Glutamatergic neuron (in vitro differentiated cells): ENCODE results near the gene RPL37A. TPM values are rescaled to one million over a fixed set of nuclear protein-coding genes. Genes with fewer than 3 reads are reported as not detected.

Source experiments
- DNase-seq: peaks from one replicate; pipeline ENCODE4 v3.0.0; 2022
- H3K27ac Mint-ChIP-seq: one replicate; pipeline ENCODE4 v1.8.0; 2020; ENCODE audit warnings: mild to moderate bottlenecking, mixed read lengths, inconsistent platforms; ENCODE audit not compliant: unreplicated experiment
- H3K27me3 Mint-ChIP-seq: one replicate; pipeline ENCODE4 v1.8.0; 2020; ENCODE audit warnings: mild to moderate bottlenecking, moderate library complexity, mixed read lengths, inconsistent platforms; ENCODE audit not compliant: unreplicated experiment
- H3K36me3 Mint-ChIP-seq: one replicate; pipeline ENCODE4 v1.8.0; 2020; ENCODE audit warnings: mild to moderate bottlenecking, mixed read lengths, inconsistent platforms; ENCODE audit not compliant: unreplicated experiment
- H3K4me1 Mint-ChIP-seq: one replicate; pipeline ENCODE4 v1.8.0; 2020; ENCODE audit warnings: mild to moderate bottlenecking, low read depth, mixed read lengths, inconsistent platforms; ENCODE audit not compliant: unreplicated experiment
- H3K4me3 Mint-ChIP-seq: one replicate; pipeline ENCODE4 v1.8.0; 2020; ENCODE audit warnings: mild to moderate bottlenecking, mixed read lengths, inconsistent platforms; ENCODE audit not compliant: unreplicated experiment
- H3K9me3 Mint-ChIP-seq: one replicate; pipeline ENCODE4 v1.8.0; 2020; ENCODE audit warnings: mild to moderate bottlenecking, moderate library complexity, mixed read lengths, inconsistent platforms; ENCODE audit not compliant: unreplicated experiment
- total RNA-seq: library from RNA; stranded (reverse); fragmentation: NEBNext Ultra II Directional; extraction: Animal tissue kit (Norgen Biotek cat#: 25700); gene quantifications from one replicate; pipeline ENCODE4 v1.2.1, GENCODE V29; 2021; ENCODE audit not compliant: unreplicated experiment
- TF ChIP-seq, protein P1 (sequence below): fragments of 200-600 bp; sonication (generic); IDR thresholded peaks from one replicate; pipeline ENCODE4 v1.5.0; 2021; ENCODE audit not compliant: partially characterized antibody, unreplicated experiment

RPL37A gene
- total RNA-seq, 1 donor from 2014 or later: 1,757 TPM

DNA sequence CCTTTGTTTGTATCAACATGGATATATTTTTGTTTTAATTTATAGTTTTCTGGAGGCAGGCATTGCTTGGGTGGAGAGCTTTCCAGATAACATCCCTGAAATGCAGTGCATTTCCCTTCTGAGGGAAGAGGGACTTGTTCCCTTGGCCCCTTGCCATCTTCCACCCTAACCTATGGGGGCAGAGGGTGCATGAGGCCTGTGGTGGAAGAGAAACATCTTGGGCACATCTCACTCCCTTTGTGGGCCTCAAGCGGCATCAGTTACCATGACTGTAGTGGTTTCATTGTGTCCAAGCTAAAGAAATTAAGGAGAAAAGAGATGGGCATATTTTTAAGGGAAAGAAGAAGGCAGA, 5.3 kb upstream of the RPL37A start:
- peaks cover 12% of the 10 kb centered on the region for H3K4me1 Mint-ChIP-seq
- H3K27me3 Mint-ChIP-seq: no peaks in the 10 kb centered on the region
- H3K4me3 Mint-ChIP-seq: no peak overlapping the region
- H3K27ac Mint-ChIP-seq: no peak overlapping the region
- DNase-seq: no peak
- no peaks in the 10 kb centered on the region for H3K36me3 Mint-ChIP-seq
- no peaks in the 10 kb centered on the region for H3K9me3 Mint-ChIP-seq
- TF ChIP-seq, protein P1, sequence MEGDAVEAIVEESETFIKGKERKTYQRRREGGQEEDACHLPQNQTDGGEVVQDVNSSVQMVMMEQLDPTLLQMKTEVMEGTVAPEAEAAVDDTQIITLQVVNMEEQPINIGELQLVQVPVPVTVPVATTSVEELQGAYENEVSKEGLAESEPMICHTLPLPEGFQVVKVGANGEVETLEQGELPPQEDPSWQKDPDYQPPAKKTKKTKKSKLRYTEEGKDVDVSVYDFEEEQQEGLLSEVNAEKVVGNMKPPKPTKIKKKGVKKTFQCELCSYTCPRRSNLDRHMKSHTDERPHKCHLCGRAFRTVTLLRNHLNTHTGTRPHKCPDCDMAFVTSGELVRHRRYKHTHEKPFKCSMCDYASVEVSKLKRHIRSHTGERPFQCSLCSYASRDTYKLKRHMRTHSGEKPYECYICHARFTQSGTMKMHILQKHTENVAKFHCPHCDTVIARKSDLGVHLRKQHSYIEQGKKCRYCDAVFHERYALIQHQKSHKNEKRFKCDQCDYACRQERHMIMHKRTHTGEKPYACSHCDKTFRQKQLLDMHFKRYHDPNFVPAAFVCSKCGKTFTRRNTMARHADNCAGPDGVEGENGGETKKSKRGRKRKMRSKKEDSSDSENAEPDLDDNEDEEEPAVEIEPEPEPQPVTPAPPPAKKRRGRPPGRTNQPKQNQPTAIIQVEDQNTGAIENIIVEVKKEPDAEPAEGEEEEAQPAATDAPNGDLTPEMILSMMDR: no peak

DNA sequence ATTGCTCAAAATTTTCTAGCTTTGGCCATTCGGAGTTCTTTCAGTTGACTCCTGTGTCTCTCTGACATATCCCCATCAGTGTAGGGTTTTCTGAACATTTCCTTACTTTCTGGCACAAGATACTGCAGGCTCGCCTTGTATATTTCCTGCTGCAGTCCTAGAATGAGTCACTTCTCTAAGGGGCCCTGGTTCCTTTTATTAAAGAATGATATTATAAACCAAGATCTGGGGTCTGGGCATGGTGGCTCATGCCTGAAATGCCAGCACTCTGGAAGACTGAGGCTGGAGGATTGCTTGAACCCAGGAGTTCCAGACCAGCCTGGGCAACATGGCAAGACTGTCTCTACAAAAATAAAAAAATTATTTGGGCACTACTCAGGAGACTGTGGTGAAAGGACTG, 3.0 kb upstream of the RPL37A start:
- peaks cover 21% of the 10 kb centered on the region for H3K4me1 Mint-ChIP-seq
- TF ChIP-seq, protein P1: no peak
- H3K9me3 Mint-ChIP-seq: peaks cover 7% of the 10 kb centered on the region
- no peaks in the 10 kb centered on the region for H3K36me3 Mint-ChIP-seq
- no peak overlapping the region for H3K4me3 Mint-ChIP-seq
- DNase-seq: no peak
- no peak overlapping the region for H3K27ac Mint-ChIP-seq
- no peaks in the 10 kb centered on the region for H3K27me3 Mint-ChIP-seq

DNA sequence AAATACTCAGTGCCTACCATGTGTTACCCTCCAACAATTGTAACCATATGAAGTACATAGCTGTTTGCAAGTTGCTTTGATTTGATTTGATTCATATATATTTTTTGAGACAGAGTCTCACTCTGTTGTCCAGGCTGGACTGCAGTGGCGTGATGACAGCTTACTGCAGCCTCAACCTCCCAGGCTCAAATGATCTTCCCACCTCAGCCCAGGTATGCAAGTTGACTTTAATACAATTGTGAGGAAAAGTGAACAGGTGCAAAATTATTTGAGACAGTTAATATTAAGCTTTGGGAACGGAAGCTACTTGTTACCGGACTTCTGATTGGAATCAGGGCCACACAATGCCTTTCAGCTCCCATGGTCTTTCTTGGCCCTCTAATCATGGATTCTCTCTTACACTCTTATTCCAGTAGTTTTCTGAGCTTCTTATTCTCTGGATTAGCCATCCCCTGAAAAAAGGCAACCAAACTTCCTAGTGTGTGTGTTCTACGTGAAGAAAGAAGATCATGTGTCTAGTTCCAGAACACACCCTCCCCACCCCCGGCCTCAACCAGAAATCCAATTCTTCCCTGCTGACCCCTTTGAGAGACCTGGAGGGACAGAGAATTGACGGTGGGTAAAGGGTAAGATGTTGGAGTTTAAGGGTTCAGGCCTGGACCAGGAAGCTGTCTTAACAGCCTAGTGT, 1.1 kb upstream of the RPL37A start:
- peak overlapping the region; percentile 86 for H3K27ac Mint-ChIP-seq
- no peak for DNase-seq

DNA sequence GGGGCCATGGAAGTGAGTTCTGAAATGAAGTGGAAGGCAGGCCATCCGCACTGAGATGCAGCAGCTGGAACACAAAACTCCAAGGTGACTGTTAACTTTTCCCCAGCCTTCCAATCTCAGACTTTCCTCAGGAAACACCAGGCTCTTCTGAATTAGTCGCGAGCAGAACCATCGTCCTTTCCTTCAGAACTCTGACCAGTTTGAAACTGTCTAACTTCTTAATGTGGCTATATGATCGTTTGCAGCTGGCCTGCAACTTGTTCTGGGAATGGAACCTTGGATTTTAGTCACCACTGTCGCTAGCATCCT, 620 bp upstream of the RPL37A start:
- DNase-seq: no peak
- TF ChIP-seq, protein P1: no peak
- peak overlapping the region; percentile 86 for H3K27ac Mint-ChIP-seq
- H3K27me3 Mint-ChIP-seq: no peaks in the 10 kb centered on the region
- peaks cover 7% of the 10 kb centered on the region for H3K9me3 Mint-ChIP-seq
- peak overlapping the region; percentile 90 for H3K4me3 Mint-ChIP-seq
- H3K36me3 Mint-ChIP-seq: peaks cover 6% of the 10 kb centered on the region
- H3K4me1 Mint-ChIP-seq: peaks cover 17% of the 10 kb centered on the region

More for the DNA sequence above, 1.1 kb upstream of the RPL37A start:
- TF ChIP-seq, protein P1: no peak
- peaks cover 15% of the 10 kb centered on the region for H3K4me1 Mint-ChIP-seq
- H3K9me3 Mint-ChIP-seq: peaks cover 7% of the 10 kb centered on the region
- no peaks in the 10 kb centered on the region for H3K27me3 Mint-ChIP-seq
- H3K36me3 Mint-ChIP-seq: peaks cover 2% of the 10 kb centered on the region
- H3K4me3 Mint-ChIP-seq: peak overlapping the region; percentile 90

DNA sequence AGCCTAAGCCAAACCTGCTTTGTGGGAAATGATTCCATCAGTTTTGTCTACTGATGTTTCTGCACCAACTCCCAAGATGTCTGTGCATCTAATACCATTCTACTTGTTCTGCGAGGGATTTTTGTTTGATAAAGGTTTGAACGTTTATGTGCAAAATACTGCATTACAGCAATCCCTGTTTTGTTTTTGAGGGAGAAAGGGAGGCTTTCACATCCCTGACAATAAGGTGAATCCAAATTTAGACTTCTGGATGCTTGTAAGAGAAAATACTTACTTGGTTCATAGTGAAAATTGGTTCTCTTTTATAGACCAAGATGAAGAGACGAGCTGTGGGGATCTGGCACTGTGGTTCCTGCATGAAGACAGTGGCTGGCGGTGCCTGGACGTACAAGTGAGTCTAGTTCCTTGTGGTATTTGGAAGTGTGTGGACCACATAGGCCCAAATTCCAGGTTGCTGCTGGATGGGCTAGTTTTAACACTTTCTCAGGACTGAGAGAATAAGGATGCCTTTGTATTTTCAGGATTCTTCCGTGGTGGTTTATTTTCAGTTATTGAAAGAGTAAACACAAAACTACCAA, 1.1 kb downstream of the RPL37A start:
- no peak for DNase-seq
- TF ChIP-seq, protein P1: no peak
- H3K27ac Mint-ChIP-seq: peak overlapping the region; percentile 86
- peaks cover 17% of the 10 kb centered on the region for H3K4me1 Mint-ChIP-seq
- peaks cover 7% of the 10 kb centered on the region for H3K9me3 Mint-ChIP-seq
- no peaks in the 10 kb centered on the region for H3K27me3 Mint-ChIP-seq
- peak overlapping the region; percentile 90 for H3K4me3 Mint-ChIP-seq
- peaks cover 6% of the 10 kb centered on the region for H3K36me3 Mint-ChIP-seq
